22Rv1 (cell line): ENCODE data around the gene MVP.
A peak's percentile ranks its signal among the peaks of the same experiment; 100 is the strongest.

Experiments
- H3K27ac ChIP-seq: fragments of 450-650 bp; 2 replicates; pipeline ENCODE4 v1.5.1; 2017
- ZFX ChIP-seq: fragments of 450-650 bp; IDR thresholded peaks from 2 replicates; pipeline ENCODE4 v1.6.1; 2017; ENCODE audit warnings: antibody characterized with exemption, borderline replicate concordance
- TF ChIP-seq, protein P1 (sequence below): fragments of 450-650 bp; IDR thresholded peaks from 2 replicates; pipeline ENCODE4 v1.5.1; 2017; ENCODE audit warnings: mild to moderate bottlenecking

The MVP gene

GRCh38 chr16:29843931-29844330 lies 23.7 kb downstream of the MVP start:
- TF ChIP-seq, protein P1, sequence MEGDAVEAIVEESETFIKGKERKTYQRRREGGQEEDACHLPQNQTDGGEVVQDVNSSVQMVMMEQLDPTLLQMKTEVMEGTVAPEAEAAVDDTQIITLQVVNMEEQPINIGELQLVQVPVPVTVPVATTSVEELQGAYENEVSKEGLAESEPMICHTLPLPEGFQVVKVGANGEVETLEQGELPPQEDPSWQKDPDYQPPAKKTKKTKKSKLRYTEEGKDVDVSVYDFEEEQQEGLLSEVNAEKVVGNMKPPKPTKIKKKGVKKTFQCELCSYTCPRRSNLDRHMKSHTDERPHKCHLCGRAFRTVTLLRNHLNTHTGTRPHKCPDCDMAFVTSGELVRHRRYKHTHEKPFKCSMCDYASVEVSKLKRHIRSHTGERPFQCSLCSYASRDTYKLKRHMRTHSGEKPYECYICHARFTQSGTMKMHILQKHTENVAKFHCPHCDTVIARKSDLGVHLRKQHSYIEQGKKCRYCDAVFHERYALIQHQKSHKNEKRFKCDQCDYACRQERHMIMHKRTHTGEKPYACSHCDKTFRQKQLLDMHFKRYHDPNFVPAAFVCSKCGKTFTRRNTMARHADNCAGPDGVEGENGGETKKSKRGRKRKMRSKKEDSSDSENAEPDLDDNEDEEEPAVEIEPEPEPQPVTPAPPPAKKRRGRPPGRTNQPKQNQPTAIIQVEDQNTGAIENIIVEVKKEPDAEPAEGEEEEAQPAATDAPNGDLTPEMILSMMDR: no peak
- TF ChIP-seq ZFX: no peak

GRCh38 chr16:29844575-29845331 lies 24.5 kb downstream of the MVP start:
- H3K27ac ChIP-seq: no peak overlapping the region
- no peak for TF ChIP-seq ZFX
- TF ChIP-seq, protein P1: no peak

More at GRCh38 chr16:29843931-29844330, 23.7 kb downstream of the MVP start:
- 0 out of 2 replicates have a peak overlapping the region, but pooled peaks have one; percentile 5 for H3K27ac ChIP-seq

DNA sequence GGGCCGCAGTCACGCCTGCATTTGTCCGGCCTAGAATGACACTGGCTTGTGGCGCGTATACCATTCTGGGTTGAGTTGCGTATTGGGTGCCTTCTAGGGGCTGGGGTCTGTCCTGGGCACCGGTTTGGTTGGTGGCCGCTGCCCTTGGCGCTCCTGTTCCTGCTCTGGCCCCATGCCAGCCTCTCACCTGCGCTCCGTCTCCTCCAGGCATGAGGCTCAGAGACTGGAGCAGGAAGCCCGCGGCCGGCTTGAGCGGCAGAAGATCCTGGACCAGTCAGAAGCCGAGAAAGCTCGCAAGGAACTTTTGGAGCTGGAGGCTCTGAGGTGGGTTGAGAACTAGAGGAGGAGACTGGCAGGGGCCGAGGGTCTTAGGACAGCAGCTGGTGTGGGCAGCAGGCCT lies 25.4 kb downstream of the MVP start:
- H3K27ac ChIP-seq: no peak overlapping the region
- TF ChIP-seq, protein P1: no peak
- TF ChIP-seq ZFX: no peak

DNA sequence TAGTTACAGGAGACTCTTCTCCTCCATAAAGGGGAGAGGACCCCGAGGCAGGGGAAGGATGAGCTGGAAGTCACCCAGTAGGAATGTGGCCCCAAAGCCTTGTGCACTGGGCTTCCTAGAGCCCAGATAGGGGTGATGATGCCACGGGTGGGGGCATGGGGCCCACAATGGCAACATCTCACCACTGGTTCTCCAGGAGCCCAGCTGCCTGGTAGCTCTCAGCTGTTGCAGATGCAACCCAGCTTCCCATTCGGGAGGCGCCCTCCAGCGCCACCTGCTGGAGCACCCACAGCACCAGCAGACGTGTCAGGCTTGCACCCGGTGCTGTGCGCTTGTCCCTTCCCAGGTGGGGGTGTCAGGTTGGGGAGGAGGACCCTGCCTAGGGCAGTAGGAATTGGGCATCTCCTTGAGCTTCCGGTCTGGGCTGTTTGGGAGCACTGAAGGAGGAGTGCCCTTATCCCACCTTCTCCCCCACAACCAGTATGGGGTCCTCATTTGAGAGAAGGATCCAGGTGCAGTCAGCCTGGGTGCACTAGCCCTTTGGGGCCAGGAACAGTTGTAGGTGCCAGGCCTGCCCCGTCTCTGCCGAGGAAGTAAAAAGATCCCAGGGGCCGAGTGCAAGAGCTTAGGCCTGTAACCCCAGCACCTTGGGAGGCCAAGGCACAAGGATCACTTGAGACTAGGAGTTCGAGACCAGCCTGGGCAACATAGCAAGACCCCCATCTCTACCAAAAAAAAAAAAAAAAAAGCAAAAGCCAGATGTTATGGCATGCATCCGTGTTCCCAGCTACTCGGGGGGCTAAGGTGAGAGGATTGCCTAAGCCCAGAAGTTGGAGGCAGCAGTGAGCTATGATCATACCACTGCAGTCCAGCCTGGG lies 28.4 kb downstream of the MVP start:
- H3K27ac ChIP-seq: no peak overlapping the region
- no peak for TF ChIP-seq ZFX
- TF ChIP-seq, protein P1: peak; percentile 96

DNA sequence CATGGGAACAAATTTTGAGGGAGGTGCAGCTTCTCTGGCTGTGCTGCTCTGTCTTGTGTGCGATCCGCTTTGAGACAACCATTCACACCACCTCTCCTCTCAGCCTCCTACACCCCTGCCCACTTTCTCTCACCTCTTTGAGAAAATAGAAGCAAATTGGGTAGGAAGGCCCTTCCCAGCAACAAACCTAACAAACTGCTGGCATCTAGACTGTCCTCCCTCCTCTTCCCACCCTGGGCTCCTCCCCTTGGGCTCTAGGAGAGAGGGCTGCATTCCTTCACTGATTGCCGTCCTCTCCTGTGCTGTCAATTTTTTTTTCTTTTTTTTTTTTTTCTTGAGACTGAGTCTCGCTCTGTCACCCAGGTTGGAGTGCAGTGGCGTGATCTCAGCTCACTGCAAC lies 29.2 kb downstream of the MVP start:
- no peak overlapping the region for H3K27ac ChIP-seq
- TF ChIP-seq, protein P1: no peak
- no peak for TF ChIP-seq ZFX

GRCh38 chr16:29850998-29851397 lies 30.7 kb downstream of the MVP start:
- H3K27ac ChIP-seq: no peak overlapping the region
- TF ChIP-seq, protein P1: no peak
- TF ChIP-seq ZFX: no peak

DNA sequence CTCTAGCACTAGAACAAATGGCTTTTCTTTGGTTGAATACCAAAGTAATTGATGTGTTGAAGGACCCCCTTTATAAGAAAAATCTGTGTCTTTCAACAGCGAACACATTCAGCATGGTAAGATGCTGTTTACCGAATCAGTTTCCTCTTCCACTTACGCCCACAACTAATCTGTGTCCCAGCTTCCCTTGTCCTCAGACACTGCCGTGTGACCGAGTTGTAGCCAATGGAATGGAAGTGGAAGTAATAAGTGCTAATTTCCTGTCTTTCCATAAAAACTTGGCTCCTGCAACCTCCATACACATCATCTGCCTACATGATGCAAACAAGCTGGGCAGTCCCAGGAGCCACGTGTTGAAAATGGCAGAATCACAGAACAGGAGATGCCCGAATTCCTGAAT lies 32.4 kb downstream of the MVP start:
- TF ChIP-seq, protein P1: no peak
- no peak for TF ChIP-seq ZFX
- H3K27ac ChIP-seq: no peak overlapping the region
